DMS53 treated with DMSO at 0.1 percent for 48 hours (cell line): Measurements from ENCODE around the gene TXNL4A.

Experiments used
- DNase-seq: peaks from one replicate; lab custom pipeline; 2025; ENCODE audit not compliant: unreplicated experiment; lab: John Stamatoyannopoulos, UW

Gene TXNL4A

GRCh38 chr18:79949697-79950487 lies 38.5 kb downstream of the TXNL4A start:
- DNase-seq, result no peak

DNA sequence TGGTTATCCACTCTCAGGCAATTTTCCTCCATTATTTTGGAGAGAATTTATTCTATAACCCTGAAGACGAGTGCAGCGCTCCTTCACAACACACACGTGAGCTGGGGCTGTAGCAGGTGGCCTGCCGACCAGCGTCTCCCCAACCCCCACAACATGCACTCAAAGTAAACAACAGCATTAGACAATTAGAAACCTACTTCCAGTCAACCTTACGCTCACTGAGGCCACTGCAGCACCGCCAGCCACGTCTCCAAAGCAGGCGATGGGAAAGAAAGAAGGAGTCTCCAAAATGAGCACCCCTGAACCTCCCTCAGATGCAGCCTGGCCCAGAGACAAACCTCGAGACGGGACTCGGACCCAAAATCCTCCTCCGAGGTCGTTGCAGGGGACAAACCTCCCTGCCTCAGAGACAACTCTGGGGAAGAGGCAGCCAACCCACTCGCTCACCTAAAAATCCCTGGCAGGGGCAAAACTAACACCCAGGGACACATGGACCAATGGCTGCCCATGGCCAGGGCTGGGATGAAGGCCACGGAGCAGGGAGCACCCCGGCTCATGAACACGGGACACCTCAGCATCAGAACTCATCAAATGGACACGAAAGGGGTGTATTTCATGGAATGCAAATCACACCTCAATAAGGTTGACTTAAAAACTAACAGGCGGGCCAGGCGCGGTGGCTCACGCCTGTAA lies 39.5 kb downstream of the TXNL4A start:
- no peak for DNase-seq

DNA sequence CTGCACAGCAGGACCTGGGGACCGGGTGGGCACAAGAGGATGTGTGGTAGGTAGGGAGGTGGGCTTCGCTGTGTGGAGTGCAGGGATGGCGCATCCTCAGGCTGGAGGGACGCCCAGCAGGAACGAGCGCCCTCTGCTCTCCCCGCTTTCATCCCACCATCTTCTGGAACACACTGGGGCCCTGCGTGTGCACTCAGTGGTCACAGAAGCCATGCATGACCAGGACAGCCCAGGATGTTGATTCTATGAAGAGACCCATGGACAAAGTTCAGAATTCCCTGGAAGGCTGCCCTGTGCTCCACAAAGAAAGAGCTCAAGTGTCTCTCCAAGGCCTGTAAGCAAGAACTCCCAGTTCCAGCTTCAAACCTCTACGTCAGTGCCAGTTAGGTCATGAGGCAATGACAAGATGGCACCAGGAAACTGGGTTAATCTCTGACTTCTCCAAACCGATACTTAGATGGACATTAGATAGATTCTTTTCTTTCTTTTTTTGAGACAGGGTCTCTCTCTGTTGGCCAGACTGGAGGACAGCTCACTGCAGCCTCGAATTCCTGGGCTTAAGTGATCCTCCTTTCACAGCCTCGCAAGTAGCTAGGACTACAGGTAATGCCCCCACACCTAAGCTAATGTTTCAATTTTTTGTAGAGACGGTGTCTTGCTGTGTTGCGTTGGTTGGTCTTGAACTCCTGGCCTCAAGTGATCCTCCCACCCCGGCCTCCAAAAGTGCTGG lies 40.3 kb downstream of the TXNL4A start:
- DNase-seq, result no peak

DNA sequence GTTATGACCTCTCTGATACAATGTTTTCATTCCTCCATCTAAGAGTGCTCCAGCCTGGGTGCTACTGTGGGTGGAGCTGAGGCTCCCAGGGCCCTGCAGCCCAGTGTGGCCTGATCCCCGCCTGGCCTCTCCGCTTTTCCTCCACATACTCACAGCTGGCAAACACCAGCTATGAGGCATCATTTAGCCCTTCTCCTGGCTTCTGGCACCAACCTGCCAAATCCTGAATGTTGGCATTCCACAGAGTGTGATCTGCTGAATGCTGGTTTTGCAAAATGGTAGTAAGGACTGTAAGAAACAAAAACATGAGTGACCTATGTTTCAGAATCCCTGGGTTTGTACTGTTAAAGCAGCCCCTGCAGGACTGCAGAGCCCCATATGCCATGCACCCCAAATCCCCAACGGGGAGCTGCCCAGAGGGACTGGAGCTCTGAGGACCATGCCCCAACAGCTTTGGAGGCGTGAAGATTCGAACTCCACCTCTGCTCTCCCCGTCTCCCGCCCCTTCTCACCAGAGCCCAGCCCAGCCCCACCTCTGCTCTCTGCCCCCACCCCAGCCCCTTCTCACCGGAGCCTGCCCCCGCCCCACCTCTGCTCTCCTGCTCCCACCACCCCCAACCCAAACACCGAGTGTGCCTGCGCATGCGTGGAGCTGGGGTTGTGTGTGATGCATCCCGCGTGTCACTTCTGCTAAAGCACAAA lies 41.2 kb downstream of the TXNL4A start:
- no peak for DNase-seq

DNA sequence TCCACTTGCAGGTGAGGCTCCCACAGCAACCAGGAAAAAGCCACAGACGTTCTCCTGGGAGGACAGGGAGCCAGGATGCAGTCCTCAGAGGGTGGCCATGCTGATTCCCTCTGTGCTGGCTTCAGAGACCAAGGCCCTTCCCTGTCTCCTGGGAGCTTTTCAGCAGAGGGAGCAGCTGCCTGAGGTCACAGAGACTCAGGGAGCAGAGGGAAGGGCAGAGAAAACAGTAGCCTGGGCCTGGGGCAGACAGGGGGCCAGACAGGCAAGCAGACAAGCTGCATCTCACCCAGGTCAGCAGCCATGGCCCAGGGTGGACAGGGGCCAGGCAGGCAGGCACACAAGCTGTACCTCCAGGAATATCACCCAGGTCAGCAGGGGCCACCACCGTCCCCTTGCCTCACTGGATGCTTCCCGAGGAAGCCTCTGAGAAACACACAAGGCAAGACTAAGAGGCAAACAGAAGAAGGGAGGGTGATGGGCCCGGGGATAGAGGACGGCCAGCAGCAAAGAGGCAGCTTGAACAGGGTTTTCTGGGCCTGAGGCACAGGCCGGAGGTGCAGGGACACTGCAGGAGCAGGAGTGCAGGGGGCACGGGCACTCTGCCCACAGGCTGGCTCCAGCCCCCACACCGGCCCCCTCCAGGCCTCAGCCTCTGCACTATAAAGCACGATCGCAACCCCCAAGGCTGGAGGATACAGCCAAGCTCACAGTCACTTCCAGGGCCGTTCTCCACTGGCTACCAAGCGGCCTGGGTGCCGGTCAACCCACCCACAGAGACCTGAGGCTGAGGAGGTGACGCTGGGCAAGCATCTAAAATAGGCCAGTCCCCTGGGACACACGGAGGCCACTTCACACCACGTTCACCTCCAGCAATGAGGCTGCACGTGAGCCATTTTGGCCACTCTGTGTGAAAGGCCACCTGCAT lies 43.0 kb downstream of the TXNL4A start:
- DNase-seq, result no peak

GRCh38 chr18:79944746-79945117 lies 43.6 kb downstream of the TXNL4A start:
- DNase-seq, result no peak

- no peak for DNase-seq
These were observed 44.1 kb downstream of the TXNL4A start for GRCh38 chr18:79944126-79944731.

DNA sequence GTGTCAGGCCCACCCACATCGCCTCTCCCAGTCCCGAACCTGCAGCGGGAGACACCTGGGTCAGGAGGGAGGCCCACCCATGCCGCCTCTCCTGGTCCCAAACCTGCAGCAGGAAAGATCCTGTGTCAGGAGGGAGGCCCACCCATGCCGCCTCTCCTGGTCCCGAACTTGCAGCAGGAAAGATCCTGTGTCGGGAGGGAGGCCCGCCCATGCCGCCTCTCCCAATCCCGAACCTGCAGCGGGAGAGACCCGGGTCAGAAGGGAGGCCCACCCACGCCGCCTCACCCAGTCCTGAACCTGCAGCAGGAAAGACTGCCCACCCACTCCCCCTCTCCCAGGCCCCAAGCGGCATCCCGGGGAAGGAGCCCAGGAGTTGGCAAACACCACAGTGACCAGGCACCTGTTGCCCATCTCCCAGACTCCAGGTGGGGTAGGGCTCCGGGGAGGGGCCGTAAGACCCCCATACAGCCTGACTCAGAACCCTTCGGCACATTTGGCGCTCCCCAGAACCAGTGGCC lies 44.7 kb downstream of the TXNL4A start:
- DNase-seq, result no peak

GRCh38 chr18:79942786-79943607 lies 45.4 kb downstream of the TXNL4A start:
- DNase-seq, result no peak

- DNase-seq, result no peak
These were observed 46.2 kb downstream of the TXNL4A start for GRCh38 chr18:79942211-79942610.

DNA sequence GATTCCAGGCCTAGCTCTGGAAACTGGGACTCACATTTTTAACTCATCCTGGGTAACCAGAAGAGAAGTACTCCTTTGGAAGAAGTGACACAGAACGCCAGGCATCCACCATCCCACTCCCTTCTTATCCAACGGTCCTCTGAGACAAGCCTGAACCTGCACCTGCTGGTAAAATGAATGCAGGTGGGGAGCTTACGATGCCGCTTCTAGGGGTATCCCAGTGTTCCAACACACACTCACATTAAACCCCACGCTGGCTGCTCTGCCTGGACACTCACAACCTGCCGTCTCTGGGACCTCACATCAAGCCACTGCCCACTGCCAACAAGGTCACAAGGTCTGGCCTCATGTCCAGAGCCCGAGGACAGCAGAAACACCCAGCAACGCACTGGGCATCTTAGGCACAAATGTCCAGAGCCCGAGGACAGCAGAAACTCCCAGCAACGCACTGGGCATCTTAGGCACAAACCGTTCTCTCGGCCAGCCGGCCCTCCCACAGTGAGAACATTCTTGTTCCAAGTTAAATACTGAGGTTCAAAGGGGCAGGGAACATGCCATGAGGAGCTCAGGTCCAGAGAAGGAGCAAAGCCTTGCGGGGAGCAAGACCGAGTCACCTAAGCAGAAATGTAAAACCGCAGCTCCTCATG lies 46.8 kb downstream of the TXNL4A start:
- no peak for DNase-seq

DNA sequence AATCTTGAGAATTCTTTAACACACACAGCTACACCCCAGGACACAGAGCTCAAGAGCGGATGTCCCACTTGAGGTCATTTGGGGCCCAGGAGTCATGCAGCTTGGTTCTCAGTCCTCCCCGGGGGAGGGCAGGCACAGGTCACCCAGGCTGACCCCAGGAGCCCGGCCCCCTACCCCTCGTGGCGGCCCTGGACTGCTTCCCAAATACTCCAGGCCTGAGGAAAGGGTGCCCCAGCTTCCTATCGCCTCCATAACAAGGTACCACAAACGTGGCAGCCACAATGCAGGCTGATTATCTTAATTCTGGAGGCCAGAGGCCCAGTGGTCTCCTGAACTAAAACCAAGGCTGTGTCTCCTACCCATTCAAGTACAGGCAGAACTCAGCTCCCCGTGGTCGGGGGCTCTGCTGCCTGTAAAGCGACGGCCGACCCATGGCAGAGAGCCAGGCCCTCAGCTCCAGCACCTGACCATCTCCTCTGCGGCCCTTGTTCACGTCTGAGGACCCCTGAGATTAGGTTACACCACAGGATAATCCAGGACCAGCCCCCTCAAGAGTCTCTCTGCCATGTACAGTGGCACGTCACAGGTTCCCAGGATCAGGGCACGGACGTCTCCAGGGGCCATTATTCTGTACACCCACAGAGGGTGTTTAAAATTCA lies 47.4 kb downstream of the TXNL4A start:
- no peak for DNase-seq

- no peak for DNase-seq
These were observed 48.1 kb downstream of the TXNL4A start for GRCh38 chr18:79940126-79940813.

- no peak for DNase-seq
These were observed 49.3 kb downstream of the TXNL4A start for GRCh38 chr18:79939096-79939495.

DNA sequence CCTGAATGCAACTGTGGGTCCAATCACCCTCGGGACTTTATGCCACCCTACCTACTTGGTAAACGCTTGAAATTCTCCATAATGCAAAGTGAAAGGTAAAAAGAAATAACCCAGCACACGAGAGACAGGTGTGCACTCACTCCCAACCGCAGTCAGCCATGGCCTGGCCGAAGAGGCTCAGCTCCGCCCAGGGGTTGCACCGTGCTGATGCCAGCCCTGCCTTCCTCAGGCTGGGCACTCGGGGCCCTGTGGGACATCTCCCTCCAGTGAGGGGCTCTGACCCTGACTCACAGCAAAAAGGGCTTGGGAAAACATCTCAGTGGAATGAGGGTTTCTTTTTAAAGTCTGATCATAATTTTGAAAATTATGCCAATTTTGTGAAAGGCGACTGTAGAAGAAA lies 50.2 kb downstream of the TXNL4A start:
- no peak for DNase-seq

DNA sequence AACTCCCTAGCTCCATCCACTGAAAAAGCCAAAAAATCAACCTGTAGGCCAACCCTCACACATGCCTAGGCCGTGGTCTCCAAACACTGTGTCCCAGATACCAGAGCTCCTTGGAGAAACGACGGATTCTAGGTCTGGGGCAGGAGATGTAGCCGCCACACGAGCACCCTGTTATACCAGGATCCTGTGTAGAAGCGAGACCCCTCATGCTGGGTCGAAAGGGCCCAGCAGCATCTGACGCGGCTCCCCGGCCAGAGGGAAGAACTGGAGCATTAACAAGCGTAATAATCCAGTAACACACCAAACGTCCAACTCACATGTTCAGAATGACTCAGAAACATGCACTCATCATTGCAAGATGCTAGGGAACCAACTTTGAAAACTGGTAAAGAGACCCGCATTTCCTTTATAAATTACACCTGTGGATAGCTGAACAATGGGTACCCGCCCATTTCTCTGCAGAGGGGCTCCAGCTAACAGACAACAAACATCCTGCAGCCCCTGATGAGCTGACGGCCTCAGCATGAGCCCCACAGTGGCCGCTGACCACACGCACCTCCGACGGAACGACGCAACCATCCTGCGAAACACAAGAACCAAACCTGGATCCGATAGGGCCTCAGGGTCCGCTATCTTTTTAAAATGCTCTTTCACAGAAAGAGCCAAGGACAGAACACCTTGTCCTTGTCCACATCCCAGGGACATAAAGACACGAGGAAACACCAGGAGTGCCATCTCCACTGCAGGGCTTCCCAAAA lies 51.1 kb downstream of the TXNL4A start:
- DNase-seq, result no peak
